HUDEP-2 (cell line): ENCODE measurements around the gene PLXND1.

Experiments used
- DNase-seq, 76 experiments: peaks; one replicate each; lab custom pipeline; 2025; ENCODE audit not compliant: unreplicated experiment in 76 of 76; lab: John Stamatoyannopoulos, UW

Gene PLXND1

GRCh38 chr3:129567939-129568338 is 38.5 kb downstream of the PLXND1 start:
- DNase-seq, result no peak

DNA sequence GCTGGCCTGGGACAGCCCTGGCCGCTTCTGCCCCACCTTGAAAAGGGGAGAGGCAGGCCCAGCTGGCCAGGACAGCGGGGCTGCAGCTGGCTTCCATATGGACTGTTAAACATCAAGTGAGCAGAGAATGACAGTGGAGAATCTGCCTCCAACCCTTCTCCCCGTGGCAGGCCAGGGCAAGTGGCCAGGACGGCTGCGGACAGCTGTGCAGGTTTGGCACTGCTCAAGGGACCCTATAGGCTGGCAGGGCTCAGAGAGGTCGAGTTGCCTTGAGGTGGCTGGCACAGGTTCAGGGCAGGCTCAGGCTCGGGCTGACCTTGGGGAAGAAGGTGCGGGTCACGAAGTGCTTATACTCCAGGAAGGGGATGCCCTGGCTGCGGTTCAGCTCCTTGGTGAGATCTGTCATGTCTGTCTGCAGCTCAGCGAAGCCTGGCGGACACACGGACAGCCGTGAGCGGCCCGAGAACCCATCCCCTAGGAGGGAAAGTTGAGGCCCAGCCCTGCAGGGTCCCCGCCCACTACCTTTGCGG is 39.2 kb downstream of the PLXND1 start:
- DNase-seq, result no peak

- DNase-seq, result no peak
Observed at GRCh38 chr3:129565902-129566301, 40.6 kb downstream of the PLXND1 start.

GRCh38 chr3:129564981-129565644 is 41.4 kb downstream of the PLXND1 start:
- no peak for DNase-seq

GRCh38 chr3:129563850-129564535 is 42.5 kb downstream of the PLXND1 start:
- DNase-seq, result no peak

GRCh38 chr3:129563332-129563731 is 43.1 kb downstream of the PLXND1 start:
- DNase-seq, result no peak

- no peak for DNase-seq
Observed at GRCh38 chr3:129562803-129563202, 43.7 kb downstream of the PLXND1 start.

DNA sequence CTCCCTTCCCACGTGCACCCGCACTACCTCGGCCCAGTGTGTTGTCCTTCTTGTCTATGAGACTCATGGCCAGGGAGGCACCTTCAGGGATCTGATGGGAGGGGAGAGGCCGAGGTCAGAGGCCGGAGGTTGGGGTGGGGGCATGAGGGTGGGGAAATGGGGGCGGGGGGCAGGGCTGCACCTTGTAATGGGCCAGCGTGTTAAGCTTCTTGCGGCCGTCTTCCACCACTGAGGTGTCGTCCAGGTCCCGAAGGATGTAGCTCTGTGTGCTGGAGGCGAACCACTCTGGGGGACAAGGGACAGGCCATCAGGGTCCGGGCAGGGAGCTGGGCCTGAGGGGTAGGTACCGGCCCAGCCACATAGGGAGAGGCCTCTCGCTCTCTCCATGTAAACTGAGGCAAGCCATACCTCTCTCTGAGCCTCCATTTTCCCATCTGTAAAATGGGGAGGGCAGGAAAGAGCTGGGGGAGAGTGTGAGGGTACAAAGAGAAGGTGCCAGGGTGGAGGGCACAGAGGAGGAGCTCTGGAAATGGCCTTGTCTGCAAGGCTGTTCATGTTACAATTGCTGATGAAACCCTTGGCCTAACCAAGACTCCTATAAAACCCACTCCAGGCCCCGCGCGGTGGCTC is 44.7 kb downstream of the PLXND1 start:
- DNase-seq, result no peak

DNA sequence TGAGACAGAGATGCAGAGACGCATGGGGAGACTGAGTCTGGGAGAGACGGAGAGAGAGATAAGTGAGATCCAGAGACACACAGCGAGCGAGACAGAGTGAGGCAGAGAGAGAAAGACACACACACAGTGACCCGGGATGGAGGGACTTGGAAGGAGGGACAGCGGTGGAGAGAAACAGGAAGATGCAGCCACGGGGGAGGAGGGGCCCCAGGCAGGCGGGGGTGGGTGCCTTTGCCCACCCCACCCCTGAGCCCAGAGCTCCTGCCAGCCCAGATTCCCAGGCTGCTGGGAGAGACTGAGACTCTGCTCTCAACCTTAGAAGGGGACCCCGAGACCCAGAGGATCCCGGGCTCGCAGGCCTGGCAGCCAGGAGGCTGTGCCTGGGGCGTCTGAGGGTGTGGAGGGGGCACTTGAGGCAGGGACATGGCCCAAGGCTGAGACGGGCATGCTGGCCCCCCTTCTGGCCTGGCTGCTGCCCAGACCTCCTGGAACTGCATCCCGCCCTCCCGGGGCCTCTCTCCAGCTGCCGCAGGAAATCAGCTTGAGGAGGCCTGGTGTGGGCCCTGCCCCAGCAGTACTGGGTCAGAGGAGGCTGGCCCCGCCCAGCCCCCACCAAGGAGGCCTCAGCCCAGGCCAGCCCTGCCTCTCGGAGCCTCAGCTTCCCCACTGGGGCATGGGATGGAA is 45.4 kb downstream of the PLXND1 start:
- no peak for DNase-seq

- no peak for DNase-seq
Observed at GRCh38 chr3:129560269-129560787, 46.1 kb downstream of the PLXND1 start.

- no peak for DNase-seq
Observed at GRCh38 chr3:129559565-129560079, 46.9 kb downstream of the PLXND1 start.

DNA sequence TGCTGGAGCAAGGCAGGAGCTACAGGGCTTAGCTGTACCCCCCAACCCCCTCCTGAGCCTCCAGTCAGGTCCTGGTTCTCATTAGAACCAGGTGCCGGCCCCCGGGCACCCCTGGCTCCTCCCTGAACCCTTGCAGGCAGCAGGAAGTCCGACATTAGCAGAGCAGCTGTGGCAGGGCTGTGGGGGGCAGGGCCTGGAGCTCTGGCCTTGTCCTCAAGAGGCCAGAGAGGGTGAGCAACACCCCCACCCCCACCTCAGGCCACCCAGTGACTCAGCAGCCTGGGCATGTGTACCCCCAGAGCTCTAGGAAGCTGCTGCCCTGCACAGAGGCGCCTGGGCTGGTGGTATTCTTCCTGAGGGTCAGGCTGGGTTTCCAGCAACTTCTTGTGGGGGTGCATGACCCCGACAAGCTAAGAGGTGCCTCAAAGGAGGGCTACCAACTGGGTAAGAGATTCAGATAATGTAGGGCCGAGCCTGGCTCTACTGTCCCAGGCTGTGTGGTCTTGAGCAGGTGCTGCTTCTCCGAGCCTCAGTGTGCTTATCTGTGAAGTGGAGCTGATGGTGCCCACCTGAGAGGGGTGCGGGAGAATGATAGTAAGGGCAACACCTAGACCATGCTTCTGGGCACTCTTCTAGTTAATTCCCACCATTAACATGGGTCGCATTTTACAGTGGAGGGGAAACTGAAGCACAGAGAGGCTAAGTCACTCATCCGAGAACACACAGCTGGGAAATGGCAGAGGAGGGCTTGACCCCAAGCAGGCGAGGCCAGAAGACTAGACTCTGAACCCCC is 47.5 kb downstream of the PLXND1 start:
- DNase-seq, result no peak

- no peak for DNase-seq
Observed at GRCh38 chr3:129558081-129558771, 48.2 kb downstream of the PLXND1 start.

DNA sequence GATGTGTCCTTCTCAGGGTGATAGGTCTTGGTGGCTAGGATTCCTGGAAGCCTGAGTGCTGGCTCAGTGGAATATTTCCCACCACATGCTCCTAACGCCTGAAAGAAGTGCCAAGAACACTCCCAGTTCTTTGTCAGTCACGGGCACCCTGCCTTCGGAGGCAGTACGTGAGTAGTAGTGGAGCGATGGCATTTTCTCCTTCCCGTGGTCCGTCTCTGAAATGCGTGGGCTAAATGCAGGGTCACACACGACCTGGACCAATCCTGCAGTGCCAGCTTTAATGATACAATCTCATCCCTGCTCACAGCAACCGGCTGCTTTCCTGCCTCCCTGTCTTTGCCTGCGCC is 49.0 kb downstream of the PLXND1 start:
- DNase-seq, result no peak

- DNase-seq, result no peak
Observed at GRCh38 chr3:129556890-129557547, 49.5 kb downstream of the PLXND1 start.

DNA sequence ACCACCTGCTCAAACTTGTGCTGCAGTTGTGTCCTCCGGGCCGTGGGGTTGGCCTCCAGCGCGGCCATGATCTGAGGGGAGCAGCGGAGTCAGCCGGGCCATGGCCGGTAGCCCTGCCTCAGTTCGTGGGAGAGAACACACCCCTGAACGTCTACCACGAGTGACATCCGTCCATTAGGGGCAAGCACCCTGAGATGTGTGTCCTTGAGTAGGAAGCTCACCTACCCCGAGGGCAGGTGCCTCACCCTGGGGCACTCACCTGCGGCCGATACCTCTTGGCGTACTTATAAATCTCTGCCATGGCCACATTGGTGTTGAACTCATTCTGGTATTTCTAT is 50.1 kb downstream of the PLXND1 start:
- no peak for DNase-seq

GRCh38 chr3:129555616-129556357 is 50.7 kb downstream of the PLXND1 start:
- peak in 1 of 76 experiments; percentile 9 for DNase-seq

DNA sequence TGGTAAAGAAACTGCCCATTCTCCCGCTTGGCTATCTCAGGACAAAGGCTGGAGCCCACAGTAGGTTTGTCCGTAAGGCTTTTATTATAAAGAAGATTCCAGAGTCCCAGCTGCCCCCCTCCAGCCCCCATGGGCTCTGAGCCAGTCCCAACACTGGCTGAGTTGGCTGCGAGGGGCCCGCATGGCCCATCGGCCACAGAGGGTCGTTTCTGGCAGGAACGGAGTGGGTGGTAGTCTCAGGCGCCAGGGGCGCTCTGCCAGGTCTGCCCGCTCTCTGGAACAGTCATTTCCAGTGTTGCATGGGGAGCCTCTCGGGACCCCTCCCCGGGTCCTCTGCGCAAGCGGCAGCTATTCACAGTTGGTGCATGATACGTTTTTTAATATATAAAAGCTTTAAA is 51.3 kb downstream of the PLXND1 start:
- DNase-seq, result no peak
